CD8-positive, alpha-beta memory T cell (primary cell): ENCODE measurements around the gene LEMD2. TPM values are rescaled to one million over a fixed set of nuclear protein-coding genes. Genes with fewer than 3 reads are reported as not detected.

Experiments
- CTCF ChIA-PET: fragments of 350-600 bp; sonication (Branson Sonifier 250); formaldehyde crosslinking; loops from one replicate; lab custom pipeline; 2021; ENCODE audit warnings: antibody characterized with exemption; lab: Charles Lee
- POLR2A ChIA-PET: fragments of 350-600 bp; sonication (Branson Sonifier 250); formaldehyde crosslinking; loops from one replicate; lab custom pipeline; 2021; ENCODE audit warnings: antibody characterized with exemption; lab: Charles Lee
- DNase-seq, 5 donors: peaks; one replicate each; pipeline versions ENCODE4 v3.0.0 to v3.0.0-alpha.2; 2020 to 2022; ENCODE audit warnings: mixed read lengths in 1 of 5
- H3K27ac ChIP-seq: one replicate; pipeline ENCODE4 v1.7.0; 2013; ENCODE audit warnings: low read depth, mild to moderate bottlenecking, low read length, moderate library complexity
- H3K27me3 ChIP-seq: 2 replicates; pipeline ENCODE4 v1.7.0; 2013; ENCODE audit warnings: low read length, mild to moderate bottlenecking; ENCODE audit not compliant: insufficient read depth, poor library complexity, severe bottlenecking
- H3K36me3 ChIP-seq: 2 replicates; pipeline ENCODE4 v1.7.0; 2013; ENCODE audit warnings: mild to moderate bottlenecking, low read length, moderate library complexity; ENCODE audit not compliant: insufficient read depth
- H3K4me1 ChIP-seq: 2 replicates; pipeline ENCODE4 v1.7.0; 2013; ENCODE audit warnings: mild to moderate bottlenecking, low read length, moderate library complexity; ENCODE audit not compliant: insufficient read depth
- H3K4me3 ChIP-seq: 2 replicates; pipeline ENCODE4 v1.7.0; 2013; ENCODE audit warnings: mild to moderate bottlenecking, low read length
- H3K9me3 ChIP-seq: 2 replicates; pipeline ENCODE4 v1.7.0; 2013; ENCODE audit warnings: mild to moderate bottlenecking, low read length
- H3K27ac Mint-ChIP-seq, 8 donors: one replicate each; pipeline ENCODE4 v1.8.0; 2020 to 2021; ENCODE audit warnings: mixed read lengths in 8 of 8, mild to moderate bottlenecking in 6 of 8, inconsistent platforms in 3 of 8, moderate library complexity in 3 of 8
- H3K27me3 Mint-ChIP-seq, 2 donors: one replicate each; pipeline ENCODE4 v1.8.0; 2020 to 2021; ENCODE audit warnings: mixed read lengths in 2 of 2, mild to moderate bottlenecking in 1 of 2, moderate library complexity in 1 of 2
- H3K36me3 Mint-ChIP-seq, 3 donors: one replicate each; pipeline ENCODE4 v1.8.0; 2020 to 2021; ENCODE audit warnings: mixed read lengths in 3 of 3, inconsistent platforms in 1 of 3, mild to moderate bottlenecking in 1 of 3
- H3K4me1 Mint-ChIP-seq, 3 donors: one replicate each; pipeline ENCODE4 v1.8.0; 2020 to 2021; ENCODE audit warnings: mixed read lengths in 3 of 3, inconsistent platforms in 1 of 3, mild to moderate bottlenecking in 1 of 3
- H3K4me3 Mint-ChIP-seq, 7 donors: one replicate each; pipeline ENCODE4 v1.8.0; 2020 to 2021; ENCODE audit warnings: mixed read lengths in 7 of 7, mild to moderate bottlenecking in 6 of 7, moderate library complexity in 4 of 7, inconsistent platforms in 2 of 7
- H3K9me3 Mint-ChIP-seq, 5 donors: one replicate each; pipeline ENCODE4 v1.8.0; 2020 to 2022; ENCODE audit warnings: mixed read lengths in 5 of 5, mild to moderate bottlenecking in 3 of 5, moderate library complexity in 2 of 5, inconsistent platforms in 1 of 5
- polyA plus RNA-seq: library from polyadenylated mRNA; unstranded; fragments of 300-500 nt; fragmentation: Illumina TruSeq; gene quantifications from one replicate; pipeline ENCODE4 v1.2.3, GENCODE V29; 2021
- total RNA-seq, 2 experiments: library from RNA; stranded (reverse); gene quantifications; one replicate each; pipeline ENCODE4 v1.2.3, GENCODE V29; 2021

The LEMD2 gene
- total and polyA plus RNA-seq, 3 experiments from 2014 or later = 45.4 to 55.5 (median 51.8) TPM

DNA sequence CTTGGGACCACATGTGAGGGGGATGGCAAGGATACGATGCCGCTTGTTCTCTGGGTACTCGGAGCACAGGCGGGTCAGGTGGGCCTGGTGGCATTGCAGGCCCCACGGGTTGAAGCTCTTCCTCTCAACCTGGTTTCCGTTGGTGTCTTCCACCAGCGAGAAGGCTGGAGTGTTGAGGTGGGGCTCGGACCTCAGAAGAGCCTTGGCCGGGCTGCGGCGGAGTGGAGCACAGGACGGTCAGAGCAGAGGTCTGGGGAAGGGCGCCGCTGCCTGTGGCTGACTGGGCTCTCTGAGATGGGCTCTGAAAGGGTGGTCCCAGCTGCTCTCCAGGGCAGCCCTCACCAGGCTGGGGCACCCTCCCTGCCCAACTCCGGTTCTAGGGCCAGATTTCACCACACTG, 62.2 kb downstream of the LEMD2 start:
- DNase-seq = no peak
- Mint-ChIP-seq H3K27ac (no peak overlapping the region), H3K36me3 (no peaks in the 10 kb centered on the region), H3K9me3 (no peaks in the 10 kb centered on the region), H3K4me1 (peaks cover 5 to 8% (median 7%) of the 10 kb centered on the region in 3 donors), H3K4me3 (no peak overlapping the region), H3K27me3 (peaks cover 14 to 42% of the 10 kb centered on the region in 2 donors)
- POLR2A ChIA-PET = no interaction called here
- Histone ChIP-seq H3K27me3 (no peaks in the 10 kb centered on the region), H3K36me3 (no peaks in the 10 kb centered on the region), H3K27ac (no peak overlapping the region), H3K4me1 (peaks cover 14% of the 10 kb centered on the region), H3K4me3 (no peak overlapping the region), H3K9me3 (no peaks in the 10 kb centered on the region)
- CTCF ChIA-PET = interaction anchor here (1.3 kb wide), 2 partner anchors 13 to 18 kb away, joined by 4 read pairs; no protein-coding TSS in a partner anchor

DNA sequence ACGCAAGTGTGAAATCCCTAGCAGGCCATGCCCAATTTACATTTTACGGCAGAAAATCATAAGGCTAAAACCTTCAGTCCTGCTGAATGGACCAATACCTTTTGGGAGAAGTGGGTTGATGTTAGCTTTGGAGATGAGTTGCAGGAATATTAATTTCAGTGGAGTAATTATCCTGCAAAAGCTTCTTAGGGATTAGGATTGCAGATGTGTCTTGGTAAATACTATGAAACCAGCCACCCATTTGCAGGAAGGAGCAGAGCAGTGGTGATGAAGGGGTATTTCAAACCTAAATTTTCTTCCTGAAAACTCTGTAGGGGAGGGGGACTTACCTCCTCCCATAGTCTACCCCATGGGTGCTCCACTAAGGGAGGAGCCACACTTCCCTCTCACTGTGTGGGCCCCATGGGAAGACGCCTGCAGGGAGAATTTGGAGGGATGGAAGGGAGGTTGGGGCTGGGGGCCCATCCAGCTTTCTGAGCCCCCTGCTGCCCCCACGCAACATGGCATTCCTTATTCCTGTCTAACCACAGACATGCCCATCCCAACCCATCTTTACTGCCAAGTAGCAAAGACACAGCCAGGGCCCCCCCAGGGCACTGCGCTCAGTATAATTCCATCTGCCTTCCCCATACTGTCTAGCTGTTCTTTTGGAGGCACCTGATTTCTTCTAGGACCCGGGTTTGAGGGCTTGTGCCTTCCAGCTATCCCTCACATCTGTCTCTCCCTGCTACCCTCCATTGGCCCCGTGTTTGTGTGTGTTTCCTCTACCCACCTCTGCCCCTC, 62.8 kb downstream of the LEMD2 start:
- Mint-ChIP-seq H3K36me3 (no peaks in the 10 kb centered on the region), H3K27me3 (peaks cover 16 to 43% of the 10 kb centered on the region in 2 donors), H3K4me1 (peaks cover 5 to 8% (median 7%) of the 10 kb centered on the region in 3 donors), H3K4me3 (no peak overlapping the region), H3K9me3 (no peaks in the 10 kb centered on the region), H3K27ac (no peak overlapping the region)
- Histone ChIP-seq H3K4me3 (no peak overlapping the region), H3K9me3 (no peaks in the 10 kb centered on the region), H3K27me3 (no peaks in the 10 kb centered on the region), H3K36me3 (no peaks in the 10 kb centered on the region), H3K27ac (no peak overlapping the region), H3K4me1 (peaks cover 14% of the 10 kb centered on the region)
- DNase-seq = no peak
- ChIA-PET POLR2A (no interaction called here), CTCF (interaction anchor here (1.3 kb wide), 2 partner anchors 12 to 18 kb away, joined by 4 read pairs; no protein-coding TSS in a partner anchor)

DNA sequence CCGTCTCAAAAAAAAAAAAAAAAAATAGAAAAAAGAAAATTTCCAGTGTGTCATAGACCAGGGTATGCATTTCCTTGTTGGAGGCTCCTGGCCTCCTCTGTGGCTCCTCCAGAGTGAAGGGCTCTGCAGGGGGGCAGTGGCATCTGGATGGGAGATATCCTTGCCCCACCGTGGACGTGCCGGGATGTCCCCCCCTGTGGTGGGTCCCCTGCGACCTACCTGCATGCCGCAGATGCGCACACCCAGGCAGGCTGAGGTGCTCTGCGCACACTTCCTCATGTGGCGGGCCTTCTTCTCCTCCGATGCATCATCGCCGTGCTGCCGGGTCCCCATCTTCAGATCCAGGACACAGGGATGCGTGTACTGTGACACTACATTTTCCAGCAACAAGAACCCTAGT, 63.7 kb downstream of the LEMD2 start:
- no peaks in the 10 kb centered on the region for H3K36me3 ChIP-seq
- H3K27ac ChIP-seq = no peak overlapping the region
- ChIA-PET CTCF (interaction anchor here (1.3 kb wide), 2 partner anchors 12 to 19 kb away, joined by 4 read pairs; no protein-coding TSS in a partner anchor), POLR2A (no interaction called here)
- H3K9me3 ChIP-seq = no peaks in the 10 kb centered on the region
- H3K4me1 Mint-ChIP-seq = peaks cover 5 to 8% (median 7%) of the 10 kb centered on the region in 3 donors
- H3K4me1 ChIP-seq = peaks cover 14% of the 10 kb centered on the region
- no peaks in the 10 kb centered on the region for H3K27me3 ChIP-seq
- H3K4me3 ChIP-seq = no peak overlapping the region
- H3K36me3 Mint-ChIP-seq = no peaks in the 10 kb centered on the region
- DNase-seq = no peak
- peak overlapping the region in 1 of 8 donors; percentile 43 for H3K27ac Mint-ChIP-seq
- H3K4me3 Mint-ChIP-seq = no peak overlapping the region
- no peaks in the 10 kb centered on the region for H3K9me3 Mint-ChIP-seq
- peaks cover 16 to 48% of the 10 kb centered on the region in 2 donors for H3K27me3 Mint-ChIP-seq

DNA sequence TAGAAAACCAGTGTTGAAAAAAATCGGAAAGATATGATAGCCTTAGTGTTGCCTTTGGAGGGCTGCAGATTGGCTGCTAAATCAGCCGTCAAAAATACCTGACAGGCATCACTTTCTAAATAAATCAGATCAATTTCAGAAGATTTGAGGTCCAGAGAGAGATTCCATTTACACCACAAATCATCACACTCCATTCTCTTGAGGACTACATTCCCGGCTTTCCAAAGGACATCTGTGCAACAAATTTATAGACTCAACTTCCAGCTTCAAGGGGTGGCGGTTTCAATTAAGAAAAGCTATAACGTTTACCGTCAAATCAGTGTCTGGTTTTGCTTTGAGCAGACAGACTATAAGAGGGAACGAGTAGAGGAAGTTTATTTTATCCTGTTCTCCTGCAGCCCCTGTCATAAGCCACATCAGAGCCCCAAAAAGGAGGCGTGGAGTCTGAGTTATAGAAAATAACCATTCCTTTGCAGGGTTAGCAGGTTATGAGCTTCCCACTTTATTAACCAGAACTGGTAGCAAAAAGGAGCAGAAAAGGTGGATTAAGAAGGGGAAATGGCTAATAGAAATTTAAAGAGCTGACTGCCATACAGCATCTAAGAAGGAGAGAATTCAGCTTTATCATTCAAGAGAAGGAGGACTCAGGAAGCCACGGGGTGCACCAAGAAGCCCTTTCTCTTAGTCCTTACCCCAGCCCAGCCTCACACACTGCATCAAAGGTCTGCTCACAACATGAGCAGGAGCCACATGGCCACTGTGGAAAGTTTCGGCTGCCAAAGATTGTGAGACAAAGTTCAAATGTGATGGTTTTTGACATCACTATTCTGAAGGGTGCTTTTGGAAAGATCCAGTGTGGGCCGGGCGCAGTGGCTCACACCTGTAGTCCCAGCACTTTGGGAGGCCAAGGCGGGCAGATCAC, 64.6 kb downstream of the LEMD2 start:
- Histone ChIP-seq H3K36me3 (no peaks in the 10 kb centered on the region), H3K27ac (no peak overlapping the region)
- POLR2A ChIA-PET = no interaction called here

DNA sequence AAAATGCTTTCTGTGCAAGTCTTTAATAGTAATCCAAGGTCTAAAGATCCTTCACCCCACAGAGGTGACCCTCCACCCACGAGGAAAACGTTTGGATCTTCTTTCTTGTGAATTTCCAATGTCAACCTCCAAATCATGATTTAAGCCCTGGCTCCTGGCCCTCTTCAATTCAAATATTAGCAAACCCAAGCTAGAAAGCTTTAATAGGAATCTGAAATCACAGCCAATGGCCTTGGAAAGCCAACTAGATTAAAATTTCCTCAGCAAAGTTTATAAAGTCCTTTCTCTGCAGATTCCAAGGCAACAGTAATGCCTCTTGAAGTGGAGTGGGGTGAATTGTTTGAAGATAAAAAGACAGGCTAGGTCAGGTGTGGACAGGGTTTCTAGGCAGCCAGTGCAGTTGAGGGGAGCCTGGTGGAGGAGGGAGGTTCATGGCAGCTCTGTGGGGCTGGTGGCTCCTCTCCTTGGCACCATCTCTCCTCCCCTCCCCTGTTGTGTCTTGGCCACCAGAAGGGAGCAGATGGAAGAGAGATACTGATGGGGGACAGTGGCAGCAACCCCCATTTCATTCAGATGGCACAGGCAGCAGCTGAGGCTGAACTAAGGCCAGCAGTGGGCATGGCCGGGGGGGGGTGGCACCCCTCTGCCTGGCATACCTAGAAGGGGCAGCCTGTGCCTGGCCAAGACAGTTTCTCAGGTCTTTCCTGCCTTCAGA, 65.4 kb downstream of the LEMD2 start:
- peaks cover 5 to 8% (median 7%) of the 10 kb centered on the region in 3 donors for H3K4me1 Mint-ChIP-seq
- no peak overlapping the region for H3K27ac Mint-ChIP-seq
- Histone ChIP-seq H3K4me1 (peaks cover 14% of the 10 kb centered on the region), H3K27me3 (no peaks in the 10 kb centered on the region), H3K27ac (no peak overlapping the region), H3K4me3 (peak overlapping the region; percentile 20), H3K9me3 (no peaks in the 10 kb centered on the region), H3K36me3 (no peaks in the 10 kb centered on the region)
- ChIA-PET CTCF (interaction anchor here (1.4 kb wide), 1 partner anchor 23 kb away, joined by 3 read pairs; no protein-coding TSS in a partner anchor), POLR2A (no interaction called here)
- DNase-seq = no peak
- peaks cover 17 to 51% of the 10 kb centered on the region in 2 donors for H3K27me3 Mint-ChIP-seq
- no peaks in the 10 kb centered on the region for H3K9me3 Mint-ChIP-seq
- no peak overlapping the region for H3K4me3 Mint-ChIP-seq
- no peaks in the 10 kb centered on the region for H3K36me3 Mint-ChIP-seq

More for the DNA sequence above, 64.6 kb downstream of the LEMD2 start:
- H3K27ac Mint-ChIP-seq = no peak overlapping the region
- CTCF ChIA-PET = interaction anchor here (1.4 kb wide), 1 partner anchor 22 kb away, joined by 3 read pairs; no protein-coding TSS in a partner anchor
- DNase-seq = peak in 1 of 5 donors; percentile 18
- peaks cover 17 to 51% of the 10 kb centered on the region in 2 donors for H3K27me3 Mint-ChIP-seq
- no peak overlapping the region for H3K4me3 Mint-ChIP-seq
- H3K9me3 ChIP-seq = no peaks in the 10 kb centered on the region
- no peaks in the 10 kb centered on the region for H3K27me3 ChIP-seq
- H3K36me3 Mint-ChIP-seq = no peaks in the 10 kb centered on the region
- H3K9me3 Mint-ChIP-seq = no peaks in the 10 kb centered on the region
- H3K4me1 Mint-ChIP-seq = peaks cover 5 to 8% (median 7%) of the 10 kb centered on the region in 3 donors
- peak overlapping the region; percentile 20 for H3K4me3 ChIP-seq
- H3K4me1 ChIP-seq = peaks cover 14% of the 10 kb centered on the region

DNA sequence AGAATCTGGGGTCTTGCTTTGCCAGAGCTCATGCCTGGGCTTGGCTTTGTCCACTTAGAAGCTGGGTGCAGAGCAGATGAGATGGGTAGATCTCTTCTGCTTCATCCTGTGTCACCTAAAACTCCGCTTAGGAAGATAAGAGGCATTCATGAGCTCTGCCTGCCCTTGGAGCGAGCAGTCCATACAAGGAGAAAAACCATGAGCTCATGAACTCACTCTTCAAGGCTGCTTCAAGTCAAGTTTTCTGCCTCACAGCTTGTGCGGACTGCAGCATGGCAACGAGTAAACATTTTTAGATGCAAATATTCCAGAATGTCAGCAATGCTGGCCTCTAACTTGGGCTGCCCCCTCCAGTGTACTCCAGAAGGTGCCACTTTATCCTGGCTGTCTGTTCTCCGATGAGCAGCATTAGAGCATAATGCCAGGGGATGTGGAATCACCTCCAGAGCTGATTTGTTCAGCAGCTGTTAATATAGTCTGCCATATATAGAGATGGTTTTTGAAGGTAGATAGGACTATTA, 66.8 kb downstream of the LEMD2 start:
- Histone ChIP-seq H3K9me3 (no peaks in the 10 kb centered on the region), H3K4me1 (peaks cover 14% of the 10 kb centered on the region), H3K4me3 (no peak overlapping the region), H3K27ac (no peak overlapping the region), H3K27me3 (no peaks in the 10 kb centered on the region), H3K36me3 (no peaks in the 10 kb centered on the region)
- H3K9me3 Mint-ChIP-seq = no peaks in the 10 kb centered on the region
- no peak for DNase-seq
- no peaks in the 10 kb centered on the region for H3K36me3 Mint-ChIP-seq
- H3K27me3 Mint-ChIP-seq = peaks cover 15 to 48% of the 10 kb centered on the region in 2 donors
- no peak overlapping the region for H3K27ac Mint-ChIP-seq
- H3K4me3 Mint-ChIP-seq = no peak overlapping the region
- H3K4me1 Mint-ChIP-seq = peaks cover 5 to 8% (median 7%) of the 10 kb centered on the region in 3 donors
- POLR2A ChIA-PET = interaction anchor here (0.5 kb wide), 1 partner anchor 207 kb away, joined by 3 read pairs; no protein-coding TSS in a partner anchor
- CTCF ChIA-PET = no interaction called here

DNA sequence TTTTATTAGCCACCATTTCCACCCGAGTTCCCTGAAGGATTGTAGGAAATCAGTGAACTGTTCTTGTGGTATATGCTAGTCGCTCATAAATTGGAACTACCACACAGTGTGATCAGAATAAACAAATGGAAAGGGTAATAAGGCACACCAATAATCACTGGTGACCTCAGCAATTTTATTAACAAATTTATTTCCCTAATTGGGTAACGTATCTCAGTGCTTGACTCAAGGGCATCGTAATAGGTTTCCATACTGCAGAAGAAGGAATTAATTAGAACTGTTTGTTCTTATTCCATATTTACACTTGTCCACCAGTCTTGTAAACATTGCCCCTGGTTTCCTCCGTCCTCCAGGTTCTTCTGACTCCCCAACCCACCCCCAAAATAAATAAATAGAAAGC, 67.4 kb downstream of the LEMD2 start:
- Mint-ChIP-seq H3K4me1 (peaks cover 5 to 8% (median 7%) of the 10 kb centered on the region in 3 donors), H3K36me3 (no peaks in the 10 kb centered on the region), H3K27ac (no peak overlapping the region), H3K4me3 (no peak overlapping the region), H3K27me3 (peaks cover 15 to 45% of the 10 kb centered on the region in 2 donors), H3K9me3 (no peaks in the 10 kb centered on the region)
- H3K4me3 ChIP-seq = no peak overlapping the region
- peaks cover 14% of the 10 kb centered on the region for H3K4me1 ChIP-seq
- H3K9me3 ChIP-seq = no peaks in the 10 kb centered on the region
- CTCF ChIA-PET = no interaction called here
- no peak overlapping the region for H3K27ac ChIP-seq
- POLR2A ChIA-PET = no interaction called here
- H3K27me3 ChIP-seq = no peaks in the 10 kb centered on the region
- H3K36me3 ChIP-seq = no peaks in the 10 kb centered on the region
- no peak for DNase-seq
